ENCODE data around the gene PIGC. TPM values are rescaled to one million over a fixed set of nuclear protein-coding genes. Genes with fewer than 3 reads are reported as not detected.

The PIGC gene
- total RNA-seq, 1 donor from 2014 or later = 30.5 TPM

DNA sequence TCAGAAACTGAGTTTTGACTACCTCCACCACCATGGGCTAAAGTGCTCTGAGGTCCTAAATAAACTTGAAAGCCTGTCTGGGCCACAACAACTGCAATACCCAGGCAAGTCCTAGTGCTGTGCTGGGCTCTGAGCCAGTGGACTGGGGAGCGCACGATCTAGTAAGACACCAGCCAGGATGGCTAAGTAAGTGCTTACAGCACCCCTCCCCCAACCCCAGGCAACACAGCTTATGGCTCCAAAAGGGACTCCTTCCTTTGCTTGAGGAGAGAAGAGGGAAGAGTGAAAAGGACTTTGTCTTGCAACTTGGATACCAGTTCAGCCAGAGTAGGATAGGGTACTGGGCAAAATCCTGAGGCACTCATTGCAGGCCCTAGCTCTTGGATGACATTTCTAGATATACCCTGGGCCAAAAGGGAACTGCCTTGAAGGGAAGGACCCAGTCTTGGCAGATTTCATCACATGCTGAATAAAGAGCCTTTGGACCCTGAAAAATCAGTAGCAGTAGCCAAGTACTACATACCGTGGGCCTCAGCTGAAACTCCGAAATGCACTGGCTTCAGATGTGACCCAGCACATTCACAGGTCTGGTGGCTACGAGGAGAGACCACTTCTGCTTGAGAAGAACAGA lies 21.8 kb downstream of the PIGC start:
- TF ChIP-seq, protein P1, sequence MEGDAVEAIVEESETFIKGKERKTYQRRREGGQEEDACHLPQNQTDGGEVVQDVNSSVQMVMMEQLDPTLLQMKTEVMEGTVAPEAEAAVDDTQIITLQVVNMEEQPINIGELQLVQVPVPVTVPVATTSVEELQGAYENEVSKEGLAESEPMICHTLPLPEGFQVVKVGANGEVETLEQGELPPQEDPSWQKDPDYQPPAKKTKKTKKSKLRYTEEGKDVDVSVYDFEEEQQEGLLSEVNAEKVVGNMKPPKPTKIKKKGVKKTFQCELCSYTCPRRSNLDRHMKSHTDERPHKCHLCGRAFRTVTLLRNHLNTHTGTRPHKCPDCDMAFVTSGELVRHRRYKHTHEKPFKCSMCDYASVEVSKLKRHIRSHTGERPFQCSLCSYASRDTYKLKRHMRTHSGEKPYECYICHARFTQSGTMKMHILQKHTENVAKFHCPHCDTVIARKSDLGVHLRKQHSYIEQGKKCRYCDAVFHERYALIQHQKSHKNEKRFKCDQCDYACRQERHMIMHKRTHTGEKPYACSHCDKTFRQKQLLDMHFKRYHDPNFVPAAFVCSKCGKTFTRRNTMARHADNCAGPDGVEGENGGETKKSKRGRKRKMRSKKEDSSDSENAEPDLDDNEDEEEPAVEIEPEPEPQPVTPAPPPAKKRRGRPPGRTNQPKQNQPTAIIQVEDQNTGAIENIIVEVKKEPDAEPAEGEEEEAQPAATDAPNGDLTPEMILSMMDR (IDR thresholded peaks at IDR 0.05) = no peak
- H3K36me3 Mint-ChIP-seq (ENCODE audit: unreplicated experiment) = peaks cover 1% of the 10 kb centered on the region
- no peak overlapping the region for H3K4me3 Mint-ChIP-seq (ENCODE audit: unreplicated experiment)
- H3K9me3 Mint-ChIP-seq (ENCODE audit: unreplicated experiment) = no peaks in the 10 kb centered on the region
- no peaks in the 10 kb centered on the region for H3K4me1 Mint-ChIP-seq (ENCODE audit: unreplicated experiment)
- no peaks in the 10 kb centered on the region for H3K27me3 Mint-ChIP-seq (ENCODE audit: unreplicated experiment)
- no peak for DNase-seq (ENCODE audit: extremely low spot score, unreplicated experiment)
- no peak overlapping the region for H3K27ac Mint-ChIP-seq (ENCODE audit: unreplicated experiment)

DNA sequence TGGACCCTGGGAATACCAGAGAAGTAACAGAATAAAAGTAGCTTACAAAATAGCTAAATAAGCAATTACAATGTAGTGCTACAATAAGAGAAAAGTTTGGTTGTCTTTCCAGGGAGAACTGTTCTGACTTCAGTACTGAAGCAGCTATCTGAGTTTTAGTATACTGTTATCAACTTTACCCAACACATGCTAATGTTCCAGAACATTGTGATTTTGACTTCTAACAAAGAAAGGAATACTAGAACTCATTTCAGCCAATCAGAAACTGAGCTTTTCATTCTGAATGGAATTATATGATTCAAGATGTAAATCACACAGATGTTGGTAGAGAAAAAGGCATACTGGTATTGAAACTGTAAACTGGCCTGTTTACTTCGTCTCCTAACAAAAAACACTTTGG lies 23.5 kb downstream of the PIGC start, which contains the start of gene C1orf105:
TSS of gene C1orf105 (plus strand) at position 301 of the 400 bp plus-strand sequence. CDS start 201 bp downstream, outside the sequence.
- H3K27me3 Mint-ChIP-seq (ENCODE audit: unreplicated experiment) = no peaks in the 10 kb centered on the region
- H3K9me3 Mint-ChIP-seq (ENCODE audit: unreplicated experiment) = no peaks in the 10 kb centered on the region
- DNase-seq (ENCODE audit: extremely low spot score, unreplicated experiment) = no peak
- H3K36me3 Mint-ChIP-seq (ENCODE audit: unreplicated experiment) = peaks cover 1% of the 10 kb centered on the region
- H3K4me1 Mint-ChIP-seq (ENCODE audit: unreplicated experiment) = no peaks in the 10 kb centered on the region
- no peak within 1 kb of the TSS for H3K4me3 Mint-ChIP-seq (ENCODE audit: unreplicated experiment)
- TF ChIP-seq, protein P1 (IDR thresholded peaks at IDR 0.05) = no peak
- no peak within 1 kb of the TSS for H3K27ac Mint-ChIP-seq (ENCODE audit: unreplicated experiment)

DNA sequence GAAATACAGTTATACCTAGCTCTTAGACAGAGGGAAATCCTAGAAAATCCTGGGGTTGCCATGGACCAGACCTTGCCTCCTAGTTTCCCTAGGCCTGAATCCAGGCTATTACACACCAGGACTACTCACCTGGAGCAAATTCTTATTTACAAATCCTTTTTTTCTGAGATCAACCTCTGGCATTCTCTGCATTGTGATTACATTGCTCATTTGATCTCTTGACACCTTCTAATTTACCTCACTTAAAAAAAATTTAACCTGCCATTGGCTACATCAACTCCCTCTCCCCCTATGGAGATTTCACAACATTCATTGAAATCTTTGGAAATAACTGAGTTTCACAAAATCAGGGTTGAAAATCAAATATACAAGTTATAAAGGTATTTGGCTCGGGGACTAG lies 26.3 kb downstream of the PIGC start:
- TF ChIP-seq, protein P1 (IDR thresholded peaks at IDR 0.05) = no peak
- Mint-ChIP-seq H3K4me1 (ENCODE audit: unreplicated experiment) (no peaks in the 10 kb centered on the region), H3K4me3 (ENCODE audit: unreplicated experiment) (no peak overlapping the region), H3K27ac (ENCODE audit: unreplicated experiment) (no peak overlapping the region), H3K9me3 (ENCODE audit: unreplicated experiment) (no peaks in the 10 kb centered on the region), H3K27me3 (ENCODE audit: unreplicated experiment) (no peaks in the 10 kb centered on the region), H3K36me3 (ENCODE audit: unreplicated experiment) (peaks cover 12% of the 10 kb centered on the region)
- no peak for DNase-seq (ENCODE audit: extremely low spot score, unreplicated experiment)

DNA sequence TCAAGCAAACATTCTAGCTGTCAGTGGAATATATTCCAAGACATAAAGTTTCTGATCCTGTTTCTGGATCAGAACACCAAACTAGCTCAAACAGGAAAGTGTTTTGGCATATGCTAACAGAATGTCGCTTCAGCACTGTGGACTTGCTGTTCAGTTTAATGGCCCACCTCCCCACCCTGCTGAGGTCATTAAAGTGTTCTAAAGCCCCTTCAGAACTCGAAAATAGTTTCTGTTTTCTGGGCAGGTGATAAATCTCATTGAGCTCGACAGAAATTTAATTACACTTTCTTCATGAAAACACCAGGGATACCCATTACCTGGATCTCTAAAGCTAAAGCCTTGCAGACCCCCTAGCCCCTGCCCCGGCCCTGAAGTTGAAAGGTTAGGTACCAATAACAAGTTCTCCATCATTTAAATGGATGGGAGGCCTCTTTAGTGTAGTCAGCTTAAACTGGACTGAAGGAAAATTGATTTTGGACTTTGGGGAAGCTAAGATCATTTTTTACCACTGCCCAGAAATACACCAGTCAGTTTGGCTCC lies 27.3 kb downstream of the PIGC start:
- no peak overlapping the region for H3K4me3 Mint-ChIP-seq (ENCODE audit: unreplicated experiment)
- TF ChIP-seq, protein P1 (IDR thresholded peaks at IDR 0.05) = no peak
- no peaks in the 10 kb centered on the region for H3K27me3 Mint-ChIP-seq (ENCODE audit: unreplicated experiment)
- peaks cover 16% of the 10 kb centered on the region for H3K36me3 Mint-ChIP-seq (ENCODE audit: unreplicated experiment)
- no peak for DNase-seq (ENCODE audit: extremely low spot score, unreplicated experiment)
- H3K27ac Mint-ChIP-seq (ENCODE audit: unreplicated experiment) = no peak overlapping the region
- no peaks in the 10 kb centered on the region for H3K9me3 Mint-ChIP-seq (ENCODE audit: unreplicated experiment)
- no peaks in the 10 kb centered on the region for H3K4me1 Mint-ChIP-seq (ENCODE audit: unreplicated experiment)

DNA sequence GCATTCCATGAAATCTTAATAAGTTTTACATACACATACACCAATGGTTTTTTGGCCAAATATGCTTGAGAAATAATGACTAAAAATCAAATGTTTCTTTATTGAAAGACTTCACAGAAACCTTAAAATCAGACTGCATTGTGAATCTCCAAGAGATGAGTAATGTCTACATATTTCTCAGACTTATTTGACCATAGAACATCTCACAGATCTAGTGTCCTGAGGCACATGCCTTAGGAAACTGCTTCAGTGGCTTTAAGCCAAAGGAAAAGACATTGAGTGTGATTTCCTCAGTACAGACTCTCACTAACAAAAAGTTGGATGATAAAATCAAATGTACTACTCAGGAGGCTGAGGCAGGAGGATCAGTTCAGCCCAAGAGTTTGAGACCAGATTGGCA lies 29.5 kb downstream of the PIGC start:
- Mint-ChIP-seq H3K9me3 (ENCODE audit: unreplicated experiment) (no peaks in the 10 kb centered on the region), H3K27me3 (ENCODE audit: unreplicated experiment) (no peaks in the 10 kb centered on the region), H3K4me3 (ENCODE audit: unreplicated experiment) (no peak overlapping the region), H3K36me3 (ENCODE audit: unreplicated experiment) (peaks cover 16% of the 10 kb centered on the region), H3K4me1 (ENCODE audit: unreplicated experiment) (peaks cover 5% of the 10 kb centered on the region), H3K27ac (ENCODE audit: unreplicated experiment) (no peak overlapping the region)
- TF ChIP-seq, protein P1 (IDR thresholded peaks at IDR 0.05) = no peak
- DNase-seq (ENCODE audit: extremely low spot score, unreplicated experiment) = no peak

Measured in osteocyte (in vitro differentiated cells).